H54 (cell line): ENCODE results near the gene CHRNB4.
"Not testable (repeated sequence)": the region's sequence is repeated elsewhere in the genome, so short reads cannot be mapped to it uniquely, and the experiment has no call there.

Experiments used
- DNase-seq: peaks from one replicate; pipeline ENCODE4 v3.0.0; 2011; ENCODE audit warnings: low spot score, mixed read lengths; ENCODE audit not compliant: insufficient read length
- FAIRE-seq: peaks from 3 replicates; lab custom pipeline; 2011; peaks lifted over from hg19 to GRCh38; lab: Jason Lieb, UNC
- POLR2A ChIP-seq: IDR thresholded peaks from 2 replicates; pipeline ENCODE4 v1.6.1; 2011; ENCODE audit warnings: low read depth, mild to moderate bottlenecking, low read length

CHRNB4 gene

DNA sequence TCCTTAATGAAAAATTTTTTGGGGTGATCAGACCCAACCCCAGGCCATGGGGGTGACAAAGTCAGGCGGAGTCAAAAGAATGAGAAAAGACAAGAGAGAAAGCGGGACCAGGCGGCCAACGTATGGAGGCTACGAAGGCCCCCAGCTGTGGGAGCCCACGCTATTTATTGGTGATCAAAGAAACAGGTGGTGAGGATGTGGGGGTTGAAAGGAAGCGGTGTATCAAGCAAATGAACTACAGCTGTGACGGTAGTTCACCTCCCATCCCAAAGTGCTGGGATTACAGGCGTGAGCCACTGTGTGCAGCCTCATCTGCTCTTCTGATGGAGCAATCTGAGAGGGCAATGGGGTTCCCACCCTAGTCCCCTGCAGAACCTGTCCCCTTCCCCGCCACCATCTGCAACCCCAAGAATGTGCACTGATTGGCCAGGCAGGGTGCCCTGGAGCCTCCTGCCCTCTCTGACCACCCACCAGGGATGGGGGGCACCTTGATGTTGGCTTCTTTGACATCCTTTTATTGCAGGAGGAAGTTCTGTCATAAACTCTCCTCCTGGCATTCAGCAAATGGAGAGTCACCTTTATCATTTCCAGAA is 19.1 kb downstream of the CHRNB4 start:
- FAIRE-seq (no peak), DNase-seq (no peak)
- no peak for TF ChIP-seq POLR2A

DNA sequence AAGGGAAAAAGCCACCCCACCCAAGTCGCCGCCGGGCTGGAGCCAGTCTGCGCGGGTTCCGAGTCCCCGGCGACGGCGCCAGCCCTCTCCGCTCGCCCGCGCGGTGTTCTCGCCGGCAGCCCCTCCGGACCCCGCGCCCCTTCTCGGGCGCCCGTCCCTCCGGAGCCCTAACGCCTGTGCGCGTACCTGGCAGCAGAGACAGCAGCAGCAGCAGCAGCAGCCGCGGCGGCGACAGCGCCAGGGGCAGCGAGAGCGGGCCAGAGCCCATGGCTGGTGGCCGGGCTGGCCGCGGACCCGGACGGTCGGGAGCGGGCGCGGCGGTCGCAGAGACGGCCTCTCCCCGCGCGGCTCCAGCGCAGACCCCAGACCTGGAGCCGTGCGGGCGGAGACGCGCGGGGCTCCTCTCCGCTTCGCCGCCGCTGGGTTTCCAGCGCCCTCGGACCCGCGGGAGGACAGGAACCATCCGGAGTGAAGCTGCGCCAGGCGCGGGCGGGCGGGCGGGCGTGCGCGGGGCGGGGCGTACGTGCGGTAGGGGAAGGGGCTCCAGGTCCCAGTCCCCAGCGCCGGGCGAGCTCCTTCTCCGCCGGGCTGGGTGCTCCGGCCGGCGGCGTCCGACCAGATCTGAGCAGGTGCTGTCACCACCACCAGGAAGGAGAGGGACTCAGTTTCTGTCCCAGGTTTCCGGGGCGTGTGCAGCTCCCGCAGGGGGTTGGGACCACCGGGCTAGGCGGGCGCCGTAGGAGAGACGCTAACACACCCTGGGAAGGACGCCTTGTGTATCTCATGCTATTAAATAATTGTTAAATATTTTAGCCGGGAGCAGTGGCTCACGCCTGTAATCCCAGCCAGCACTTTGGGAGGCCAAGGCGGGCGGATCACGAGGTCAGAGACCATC is 20.2 kb downstream of the CHRNB4 start, which contains the start of gene CHRNA3:
Gene CHRNA3, minus strand, starts transcription at position 470 of the 895 bp plus-strand sequence. Its CDS starts 202 bp downstream, at position 268.
- TF ChIP-seq POLR2A = no peak
- no peak for DNase-seq
- FAIRE-seq = no peak

DNA sequence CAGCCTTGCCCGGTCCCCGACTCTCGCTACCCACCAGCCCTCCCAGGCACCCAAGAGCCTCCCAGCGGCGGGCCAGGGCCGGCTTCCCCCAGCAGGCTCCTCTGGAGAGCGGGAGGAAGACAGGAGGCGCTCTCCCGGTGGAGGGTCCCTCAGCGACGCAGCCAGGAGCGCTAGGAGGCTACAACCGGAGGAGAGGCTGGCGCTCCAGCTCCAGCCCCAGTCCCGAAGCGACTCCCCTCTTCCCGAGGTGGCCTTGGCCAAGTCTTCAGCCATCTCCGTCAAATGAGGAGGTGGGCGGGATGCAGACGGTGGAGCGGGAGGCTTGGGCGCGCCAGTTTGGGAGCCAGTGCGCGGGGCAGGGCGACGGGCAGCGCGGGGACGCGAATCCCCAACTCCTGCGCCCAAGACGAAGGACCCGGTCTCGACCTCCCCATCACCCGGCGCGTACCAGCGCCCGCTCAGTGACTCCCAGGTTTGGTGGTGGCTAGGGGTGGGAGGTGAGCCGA is 20.9 kb downstream of the CHRNB4 start:
- DNase-seq (no peak), FAIRE-seq (no peak)
- TF ChIP-seq POLR2A = no peak

DNA sequence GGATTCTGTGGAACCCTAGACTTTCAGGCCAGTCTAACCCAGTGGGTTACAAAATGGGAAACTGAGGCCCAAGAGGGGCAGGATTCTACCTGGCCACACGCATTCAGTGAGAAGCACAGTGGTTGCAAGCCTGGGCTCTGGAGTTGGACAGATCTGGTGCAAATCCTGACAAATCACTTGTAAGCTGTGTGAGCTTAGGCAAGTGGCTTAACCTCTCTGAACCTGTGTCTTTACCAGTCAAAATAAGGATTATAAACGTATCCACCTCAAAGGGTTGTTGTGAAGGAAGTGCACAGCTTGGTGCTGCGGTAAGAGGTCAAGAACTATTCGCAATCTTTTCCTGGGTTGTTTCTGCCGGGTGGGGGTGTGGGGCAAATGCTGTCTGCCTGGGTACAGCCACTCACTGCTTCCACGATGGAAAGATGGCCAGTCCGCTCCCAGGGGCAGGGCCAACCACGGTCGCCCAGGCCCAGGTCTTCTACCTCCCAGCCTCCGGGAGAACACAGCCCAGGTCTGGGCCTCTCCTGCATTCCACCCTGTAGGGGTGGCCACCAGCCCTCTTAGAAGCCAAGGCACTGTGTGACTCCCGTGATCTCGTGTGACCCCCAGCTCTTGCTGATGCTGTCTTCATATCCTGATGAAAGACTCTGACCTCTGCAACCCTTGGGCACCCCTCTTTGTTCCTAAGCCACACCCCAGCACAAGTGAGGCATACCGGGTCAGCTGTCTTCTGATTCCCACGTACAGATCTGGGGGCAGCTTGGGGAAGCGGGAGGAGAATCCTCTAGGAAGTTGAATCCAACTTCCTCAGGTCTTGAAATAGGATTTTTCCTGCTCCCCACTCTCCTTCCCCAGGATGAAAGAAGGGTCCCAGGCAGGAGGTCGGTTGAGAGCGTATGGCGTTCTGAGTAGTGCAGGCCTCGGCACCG is 21.7 kb downstream of the CHRNB4 start:
- no peak for FAIRE-seq
- DNase-seq = no peak
- no peak for TF ChIP-seq POLR2A

DNA sequence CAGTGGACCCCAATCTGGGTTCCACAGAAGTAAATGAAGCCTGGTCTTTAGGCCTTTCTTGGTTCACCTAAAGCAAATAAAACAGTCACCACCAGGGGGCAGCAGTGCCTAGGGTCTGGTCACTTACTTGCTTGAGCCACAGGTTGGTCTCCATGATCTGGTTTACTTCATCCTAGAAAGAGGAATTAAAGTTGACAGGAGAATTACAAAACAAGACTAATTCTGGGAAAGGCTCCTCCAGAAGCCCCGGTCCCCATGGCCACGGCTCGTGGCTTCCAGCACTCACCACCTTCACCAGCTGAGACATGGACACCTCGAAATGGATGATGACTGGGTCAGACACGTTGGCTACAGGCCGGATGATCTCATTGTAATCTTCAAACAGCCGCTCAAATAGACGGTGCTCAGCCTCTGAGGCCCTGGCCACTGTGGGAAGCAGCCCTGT is 22.5 kb downstream of the CHRNB4 start:
- no peak for TF ChIP-seq POLR2A
- FAIRE-seq = no peak
- DNase-seq = peak; percentile 93

DNA sequence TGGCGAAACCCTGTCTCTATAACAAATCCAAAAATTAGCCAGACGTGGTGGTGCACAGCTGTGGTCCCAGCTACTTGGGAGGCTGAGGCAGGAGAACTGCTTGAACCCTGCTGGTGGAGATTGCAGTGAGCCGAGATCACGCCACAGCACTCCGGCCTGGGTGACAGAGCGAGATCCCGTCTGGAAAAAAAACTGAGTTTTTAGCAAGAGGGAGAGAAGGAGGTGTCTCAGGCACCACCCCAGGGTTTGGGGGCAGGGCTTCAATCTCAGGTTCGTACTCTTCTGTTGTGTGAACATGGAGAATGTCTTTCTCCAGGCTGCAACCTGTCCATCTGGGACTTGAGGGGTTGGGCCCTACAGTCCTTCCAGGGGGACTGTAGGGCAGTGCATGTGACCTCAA is 22.9 kb downstream of the CHRNB4 start:
- no peak for TF ChIP-seq POLR2A
- no peak for FAIRE-seq
- DNase-seq = no peak

DNA sequence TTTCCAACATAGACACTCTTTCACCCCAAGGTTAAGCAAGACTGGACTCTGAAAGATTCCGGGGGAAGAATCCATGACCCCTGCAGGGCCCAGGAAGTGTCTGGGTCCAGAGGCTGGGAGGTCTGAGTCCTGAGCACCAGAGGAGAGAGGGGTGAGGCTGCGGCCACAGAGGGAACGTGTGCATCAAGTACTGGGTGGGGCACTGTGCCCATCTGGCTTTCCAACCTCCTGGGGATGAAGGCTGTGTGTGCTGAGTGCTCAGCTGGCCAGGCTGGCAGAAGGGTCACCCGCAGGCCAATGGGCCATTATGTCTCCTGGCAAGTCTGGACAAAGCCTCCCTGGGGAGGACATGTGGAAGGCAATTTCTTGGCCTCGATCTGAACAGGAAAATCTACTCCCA is 23.5 kb downstream of the CHRNB4 start:
- no peak for TF ChIP-seq POLR2A
- FAIRE-seq = no peak
- no peak for DNase-seq

DNA sequence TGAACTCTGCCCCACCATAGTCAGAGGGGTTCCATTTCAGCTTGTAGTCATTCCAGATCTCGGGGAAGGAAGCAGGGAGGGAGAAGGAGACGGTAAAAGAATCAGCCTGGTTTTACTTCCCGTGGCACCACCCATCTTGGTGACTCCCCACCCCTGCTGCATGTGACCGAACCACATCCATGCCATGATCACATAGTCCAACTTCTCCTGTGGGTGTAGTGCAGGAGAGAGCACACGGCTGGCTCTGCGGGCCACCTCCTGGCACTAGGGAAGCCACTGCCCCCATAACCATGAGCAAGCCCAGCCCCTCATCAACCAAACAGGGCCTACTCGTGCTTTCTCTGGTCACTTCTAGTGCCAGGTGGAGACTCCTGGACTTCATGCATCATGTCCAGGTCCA is 23.9 kb downstream of the CHRNB4 start:
- no peak for TF ChIP-seq POLR2A
- FAIRE-seq = no peak
- DNase-seq = no peak

DNA sequence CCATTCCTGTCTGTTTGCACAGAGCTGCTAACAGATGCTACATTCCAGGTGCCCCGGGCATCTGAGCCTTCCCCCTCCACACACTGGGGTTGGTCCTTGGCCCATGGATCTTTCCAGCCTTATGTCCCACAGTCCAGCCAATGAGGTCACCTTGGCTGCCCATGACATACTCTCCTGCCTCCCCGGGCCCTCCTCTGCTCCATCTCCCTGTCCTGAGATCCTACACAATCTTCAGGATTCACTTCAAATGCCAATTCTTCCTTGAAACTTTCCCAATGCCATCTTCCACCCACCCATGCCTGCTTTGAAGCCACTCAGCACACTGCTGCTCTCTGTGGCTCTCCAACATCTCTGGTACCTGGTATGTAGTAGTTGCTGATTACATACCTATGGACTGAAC is 24.5 kb downstream of the CHRNB4 start:
- no peak for FAIRE-seq

DNA sequence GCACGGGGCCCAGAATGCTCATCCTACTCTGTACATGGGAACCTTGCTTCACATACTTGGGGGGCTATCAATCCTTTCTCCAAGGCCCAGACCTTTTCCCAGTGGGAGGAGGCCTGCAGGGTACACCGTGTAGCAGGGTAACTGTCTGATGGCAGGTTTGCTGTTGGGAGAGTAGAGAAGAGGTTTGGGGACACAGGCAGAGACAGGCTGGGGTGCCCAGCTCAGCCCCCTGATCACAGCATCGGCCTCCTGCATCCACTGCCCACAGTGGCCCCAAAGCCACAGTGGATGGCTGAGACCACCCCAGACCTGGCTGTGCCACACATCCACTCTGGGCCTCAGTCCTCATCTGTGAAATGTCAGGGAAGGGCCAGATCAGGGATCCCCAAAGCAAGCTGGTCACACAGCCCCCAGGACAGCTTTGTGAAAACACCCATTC is 25.8 kb downstream of the CHRNB4 start:
- no peak for DNase-seq
- no peak for TF ChIP-seq POLR2A
- FAIRE-seq = no peak

More for the DNA sequence above, 24.5 kb downstream of the CHRNB4 start:
- no peak for TF ChIP-seq POLR2A
- no peak for DNase-seq

DNA sequence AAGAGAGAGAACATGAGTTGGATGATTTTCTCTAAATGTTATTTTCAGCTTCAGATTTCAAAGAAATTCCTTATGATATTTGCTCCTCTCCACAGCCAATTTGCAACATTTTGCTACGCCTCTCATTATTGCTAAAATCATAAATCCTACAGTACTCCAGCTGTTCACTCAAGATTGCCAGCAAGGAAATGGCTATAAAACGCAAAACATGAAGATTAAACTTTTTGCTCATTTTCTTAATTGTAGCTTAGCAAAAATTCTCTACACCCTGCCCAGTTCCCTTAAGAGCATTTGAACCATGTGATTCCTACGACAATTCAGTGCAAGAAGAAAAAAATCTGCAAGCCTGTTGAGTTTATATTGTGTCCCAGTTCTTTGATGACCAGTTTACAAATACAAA is 27.0 kb downstream of the CHRNB4 start:
- DNase-seq = no peak
- FAIRE-seq = no peak
- no peak for TF ChIP-seq POLR2A

DNA sequence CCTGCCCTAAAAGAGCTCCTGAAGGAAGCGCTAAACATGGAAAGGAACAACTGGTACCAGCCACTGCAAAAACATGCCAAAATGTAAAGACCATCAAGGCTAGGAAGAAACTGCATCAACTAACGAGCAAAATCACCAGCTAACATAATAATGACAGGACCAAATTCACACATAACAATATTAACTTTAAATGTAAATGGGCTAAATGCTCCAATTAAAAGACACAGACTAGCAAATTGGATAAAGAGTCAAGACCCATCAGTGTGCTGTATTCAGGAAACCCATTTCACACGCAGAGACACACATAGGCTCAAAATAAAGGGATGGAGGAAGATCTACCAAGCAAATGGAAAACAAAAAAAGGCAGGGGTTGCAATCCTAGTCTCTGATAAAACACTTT is 31.5 kb downstream of the CHRNB4 start:
- not testable (repeated sequence) for FAIRE-seq

DNA sequence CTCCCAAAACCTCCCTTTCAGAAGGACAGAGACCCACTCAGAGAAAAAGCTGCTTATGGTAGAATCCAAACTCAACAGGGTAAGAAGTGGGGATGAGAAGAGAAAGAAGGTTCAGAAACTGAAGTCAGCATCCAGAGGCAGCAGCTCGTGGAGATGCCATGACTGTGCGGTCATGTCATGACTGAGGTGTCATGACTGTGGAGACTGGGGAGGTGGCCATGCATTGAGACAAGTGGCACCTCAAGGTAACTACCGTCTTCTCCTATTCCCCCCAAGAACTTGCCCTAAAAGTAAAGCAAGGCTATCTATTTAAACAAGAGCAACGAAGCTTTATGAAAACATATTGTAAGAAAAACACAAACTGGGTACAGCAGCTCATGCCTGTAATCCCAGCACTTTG is 35.3 kb downstream of the CHRNB4 start:
- no peak for TF ChIP-seq POLR2A
- FAIRE-seq (no peak), DNase-seq (no peak)

More for the DNA sequence above, 31.5 kb downstream of the CHRNB4 start:
- DNase-seq = not testable (repeated sequence)
